Testis (tissue), 3 donors: ENCODE data around the gene ALX3. TPM values are rescaled to one million over a fixed set of nuclear protein-coding genes. Genes with fewer than 3 reads are reported as not detected.

Experiments used
- DNase-seq: peaks from one replicate; pipeline ENCODE4 v3.0.0-alpha.2; 2019
- H3K27ac ChIP-seq, 2 donors: fragments of 200-600 bp; sonication (generic); one replicate each; pipeline ENCODE4 v1.5.1; 2019
- H3K27me3 ChIP-seq: fragments of 200-600 bp; sonication (generic); one replicate; pipeline ENCODE4 v1.5.1; 2019
- H3K36me3 ChIP-seq: fragments of 200-600 bp; sonication (generic); one replicate; pipeline ENCODE4 v1.5.1; 2017; ENCODE audit warnings: low read depth; ENCODE audit errors: missing control alignments
- H3K4me1 ChIP-seq: fragments of 200-600 bp; sonication (generic); one replicate; pipeline ENCODE4 v1.5.1; 2019
- H3K4me3 ChIP-seq, 2 donors: fragments of 200-600 bp; sonication (generic); one replicate each; pipeline ENCODE4 v1.5.1; 2017 to 2019
- H3K9me3 ChIP-seq: fragments of 200-600 bp; sonication (generic); one replicate; pipeline ENCODE4 v1.5.1; 2017
- POLR2A ChIP-seq: fragments of 450-650 bp; IDR thresholded peaks from one replicate; pipeline ENCODE4 v1.6.1; 2017; ENCODE audit warnings: antibody characterized with exemption, mild to moderate bottlenecking, moderate library complexity
- WGBS, 2 donors: methylation state at CpG; one replicate each; pipeline ENCODE4 v1.1.5; 2018; 5-methylcytosine and 5-hydroxymethylcytosine counted together
- intact Hi-C: fragments of 100-400 bp; cut with DNase I; formaldehyde crosslinking; loops from one replicate; pipeline ENCODE4 v1.15.1; 2023; ENCODE audit warnings: low total_unique reads
- polyA plus RNA-seq: library from polyadenylated mRNA; stranded (reverse); fragments of 350-450 nt; fragmentation: Illumina TruSeq; extraction: RNeasy Lipid Tissue Mini Kit (QIAGEN cat#74804); gene quantifications from one replicate; pipeline ENCODE4 v1.2.3, GENCODE V29; 2014; ENCODE audit warnings: low read depth, low replicate concordance; ENCODE audit not compliant: insufficient read depth
- total RNA-seq, 2 donors: library from RNA; depleted of rRNA; stranded (reverse); fragments of >200 nt; gene quantifications; one replicate each; pipeline ENCODE4 v1.2.3, GENCODE V29; 2016
- TF ChIP-seq, protein P1 (sequence below), 3 experiments: fragments of 450-650 bp in 2 of 3; fragments of 200-600 bp in 1 of 3; sonication (generic) in 1 of 3; IDR thresholded peaks; one replicate each; pipeline ENCODE4 v1.5.1; 2016 to 2019; ENCODE audit warnings: antibody characterized with exemption in 3 of 3, mild to moderate bottlenecking in 2 of 3, moderate library complexity in 1 of 3

Gene ALX3
- total and polyA plus RNA-seq, 3 donors from 2014 or later = 0.31 to 0.79 (median 0.49) TPM

DNA sequence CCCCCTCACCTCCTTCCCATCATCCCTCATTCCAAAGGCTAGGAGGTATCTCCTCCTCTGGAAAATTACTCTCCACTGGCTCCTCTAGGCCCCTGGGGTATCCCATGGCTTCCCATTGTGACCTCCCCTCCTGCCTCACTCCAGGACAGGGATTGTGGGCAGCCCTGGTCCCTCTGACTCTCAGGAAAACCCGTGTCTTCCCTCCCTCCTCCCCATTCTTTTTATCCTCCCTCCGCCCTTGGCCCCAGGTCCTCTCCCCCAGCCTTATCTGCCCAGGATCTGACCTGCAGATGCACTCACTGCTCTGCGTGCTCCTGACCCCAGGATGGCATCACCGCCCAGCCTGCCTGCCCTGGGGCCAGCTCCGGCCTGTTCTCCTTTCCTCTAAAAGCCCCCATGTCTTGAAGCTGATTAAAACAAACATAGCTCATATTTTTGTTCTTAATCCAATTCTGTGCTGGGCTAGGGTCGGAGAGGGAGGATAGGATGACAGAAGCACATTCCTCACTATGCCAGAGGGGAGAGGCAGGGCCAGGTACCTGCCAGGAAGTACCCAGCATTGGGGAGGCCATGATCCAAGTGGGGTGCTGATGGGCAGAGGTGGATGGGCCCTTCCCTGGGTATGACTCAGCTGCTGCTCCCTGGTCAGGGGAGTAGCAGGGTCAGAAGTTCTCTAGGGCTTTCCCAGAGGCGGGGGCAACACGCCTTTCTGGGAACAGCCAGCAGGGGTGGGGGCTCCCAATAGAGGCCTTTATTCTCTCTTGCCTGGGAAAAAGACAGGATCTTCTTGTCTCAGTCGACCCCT lies 28.0 kb upstream of the ALX3 start:
- no peak for DNase-seq
- Histone ChIP-seq H3K9me3 (no peaks in the 10 kb centered on the region), H3K36me3 (no peaks in the 10 kb centered on the region), H3K27ac (no peak overlapping the region), H3K4me3 (no peak overlapping the region), H3K27me3 (no peaks in the 10 kb centered on the region), H3K4me1 (no peaks in the 10 kb centered on the region)
- 76 to 82% methylated on average over 9 of the region's 9 CpGs for WGBS, 2 donors
- intact Hi-C loops = no loop called here
- TF ChIP-seq, protein P1, sequence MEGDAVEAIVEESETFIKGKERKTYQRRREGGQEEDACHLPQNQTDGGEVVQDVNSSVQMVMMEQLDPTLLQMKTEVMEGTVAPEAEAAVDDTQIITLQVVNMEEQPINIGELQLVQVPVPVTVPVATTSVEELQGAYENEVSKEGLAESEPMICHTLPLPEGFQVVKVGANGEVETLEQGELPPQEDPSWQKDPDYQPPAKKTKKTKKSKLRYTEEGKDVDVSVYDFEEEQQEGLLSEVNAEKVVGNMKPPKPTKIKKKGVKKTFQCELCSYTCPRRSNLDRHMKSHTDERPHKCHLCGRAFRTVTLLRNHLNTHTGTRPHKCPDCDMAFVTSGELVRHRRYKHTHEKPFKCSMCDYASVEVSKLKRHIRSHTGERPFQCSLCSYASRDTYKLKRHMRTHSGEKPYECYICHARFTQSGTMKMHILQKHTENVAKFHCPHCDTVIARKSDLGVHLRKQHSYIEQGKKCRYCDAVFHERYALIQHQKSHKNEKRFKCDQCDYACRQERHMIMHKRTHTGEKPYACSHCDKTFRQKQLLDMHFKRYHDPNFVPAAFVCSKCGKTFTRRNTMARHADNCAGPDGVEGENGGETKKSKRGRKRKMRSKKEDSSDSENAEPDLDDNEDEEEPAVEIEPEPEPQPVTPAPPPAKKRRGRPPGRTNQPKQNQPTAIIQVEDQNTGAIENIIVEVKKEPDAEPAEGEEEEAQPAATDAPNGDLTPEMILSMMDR (IDR thresholded peaks at IDR 0.05) = no peak
- TF ChIP-seq POLR2A = no peak

DNA sequence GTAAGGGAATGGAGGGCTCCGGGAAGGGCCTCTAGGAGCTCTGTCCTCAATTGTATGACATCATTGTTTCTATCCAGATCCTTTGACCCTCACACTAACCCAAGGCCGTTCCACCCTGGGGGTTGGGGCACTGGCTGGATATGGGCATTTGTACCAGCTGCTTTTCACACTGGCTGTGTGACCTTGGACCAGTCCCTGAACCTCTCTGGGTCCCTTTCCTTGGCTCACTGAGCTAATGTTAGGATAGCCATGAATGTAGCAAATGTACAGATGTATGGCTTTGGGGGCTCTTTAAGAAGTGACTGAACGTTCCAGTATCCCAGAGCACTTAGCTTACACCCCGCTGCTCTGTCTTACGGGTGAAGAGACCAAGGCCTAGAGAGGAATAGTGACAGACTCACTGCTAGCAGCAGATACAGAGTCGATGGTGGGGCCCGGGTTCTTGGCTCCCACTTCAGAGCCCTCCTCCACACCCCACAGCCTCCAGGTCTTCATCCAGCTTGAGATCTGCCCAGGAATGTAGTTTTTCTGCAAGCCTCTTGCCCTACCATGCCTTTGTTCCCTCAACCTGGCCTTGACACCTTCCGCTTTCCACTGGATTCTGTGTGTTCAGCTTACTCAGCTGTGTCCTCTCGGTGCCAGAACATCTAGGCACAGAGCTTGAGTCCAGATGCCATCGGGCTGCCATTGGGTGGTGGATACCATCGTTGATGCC lies 27.2 kb upstream of the ALX3 start:
- intact Hi-C loops = no loop called here

DNA sequence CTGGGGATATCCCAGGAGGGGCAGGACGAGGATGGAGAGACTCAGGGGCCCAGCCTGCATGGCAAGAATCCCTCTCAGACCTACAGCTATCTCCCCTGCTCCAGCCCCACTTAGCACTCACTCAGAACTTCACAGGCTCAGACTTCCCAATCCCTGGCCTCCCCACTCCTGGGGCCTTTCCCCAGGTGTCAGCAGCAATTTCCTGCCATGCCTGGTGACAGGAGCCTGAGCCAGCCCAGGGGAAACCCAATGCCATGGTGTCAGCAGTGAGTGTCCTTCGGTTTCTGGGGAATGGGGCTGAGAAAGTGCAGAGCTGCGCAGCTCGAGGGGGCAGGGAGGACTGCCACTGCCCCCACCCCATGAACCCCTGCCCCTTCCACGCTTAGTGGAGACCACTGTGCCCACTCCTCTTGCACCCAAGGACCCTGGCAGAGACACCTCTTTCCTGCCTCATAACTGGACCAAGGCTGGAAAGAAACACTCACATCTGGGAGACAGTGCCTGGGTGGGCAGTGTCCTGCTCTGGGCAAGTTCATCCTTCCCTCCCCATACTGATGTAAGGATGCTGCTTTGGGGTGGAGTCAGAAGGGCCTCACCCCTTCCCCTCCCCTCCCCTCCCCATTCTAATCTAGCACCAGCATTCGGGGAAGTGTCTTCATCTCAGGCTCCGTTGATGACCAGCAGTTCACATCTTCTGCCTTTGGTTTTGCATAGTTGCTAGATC lies 24.6 kb upstream of the ALX3 start:
- WGBS, 2 donors = 60 to 79% methylated on average over 2 to 7 of the region's 7 CpGs
- intact Hi-C loops = no loop called here

More for the DNA sequence above, 27.2 kb upstream of the ALX3 start:
- no peak overlapping the region for H3K27ac ChIP-seq
- peak; percentile 30 for DNase-seq
- 63 to 67% methylated on average over 10 to 11 of the region's 11 CpGs for whole genome bisulfite sequencing, 2 donors
- H3K9me3 ChIP-seq = no peaks in the 10 kb centered on the region
- no peak for TF ChIP-seq POLR2A
- TF ChIP-seq, protein P1 (IDR thresholded peaks at IDR 0.05) = no peak
- no peak overlapping the region for H3K4me3 ChIP-seq
- H3K36me3 ChIP-seq = no peaks in the 10 kb centered on the region
- H3K27me3 ChIP-seq = no peaks in the 10 kb centered on the region
- no peaks in the 10 kb centered on the region for H3K4me1 ChIP-seq

DNA sequence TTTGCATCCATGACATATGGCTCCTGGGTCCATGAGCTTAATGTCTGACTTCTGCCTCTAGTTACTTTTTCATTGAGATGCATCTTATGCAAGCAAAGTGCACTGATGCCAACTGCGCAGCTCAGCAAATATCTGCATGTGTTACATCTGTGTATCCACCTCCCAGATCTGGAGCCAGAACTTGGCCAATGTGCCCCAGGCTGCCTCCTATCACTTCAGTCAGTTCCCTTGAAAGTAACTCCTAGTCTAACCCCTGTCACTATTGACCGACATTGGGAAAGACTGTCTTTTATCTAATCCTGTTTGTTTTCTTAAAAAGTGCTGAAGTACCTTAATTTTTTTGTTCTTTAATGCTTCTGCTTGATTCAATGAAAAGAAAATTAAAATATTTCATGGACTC lies 22.5 kb upstream of the ALX3 start:
- Histone ChIP-seq H3K27me3 (no peaks in the 10 kb centered on the region), H3K27ac (no peak overlapping the region), H3K4me3 (no peak overlapping the region), H3K4me1 (peaks cover 4% of the 10 kb centered on the region), H3K36me3 (no peaks in the 10 kb centered on the region), H3K9me3 (no peaks in the 10 kb centered on the region)
- TF ChIP-seq, protein P1 (IDR thresholded peaks at IDR 0.05) = no peak
- no peak for DNase-seq
- WGBS, 2 donors = 84 to 91% methylated on average over 2 of the region's 2 CpGs
- intact Hi-C loops = no loop called here

More for the DNA sequence above, 24.6 kb upstream of the ALX3 start:
- H3K4me3 ChIP-seq = no peak overlapping the region
- H3K27ac ChIP-seq = no peak overlapping the region
- DNase-seq = no peak
- H3K9me3 ChIP-seq = no peaks in the 10 kb centered on the region
- no peaks in the 10 kb centered on the region for H3K36me3 ChIP-seq
- H3K4me1 ChIP-seq = no peaks in the 10 kb centered on the region
- H3K27me3 ChIP-seq = no peaks in the 10 kb centered on the region
- TF ChIP-seq POLR2A = no peak
- TF ChIP-seq, protein P1 (IDR thresholded peaks at IDR 0.05) = no peak
